GM19452 (cell line): ENCODE data around the gene CREB3L1.
A peak's percentile ranks its signal among the peaks of the same experiment; 100 is the strongest.
"Not testable (repeated sequence)": the region's sequence is repeated elsewhere in the genome, so short reads cannot be mapped to it uniquely, and the experiment has no call there.

Source experiments
- ATAC-seq: cut with Tn5 transposase; IDR thresholded peaks from one replicate; pipeline ENCODE4 v1.9.1; 2021; ENCODE audit not compliant: unreplicated experiment

Gene CREB3L1

GRCh38 chr11:46295312-46296058 lies 18.0 kb downstream of the CREB3L1 start:
- ATAC-seq, result no peak

- no peak for ATAC-seq
Measured at GRCh38 chr11:46296059-46296527, 18.6 kb downstream of the CREB3L1 start.

- no peak for ATAC-seq
Measured at GRCh38 chr11:46296528-46297448, 19.3 kb downstream of the CREB3L1 start.

DNA sequence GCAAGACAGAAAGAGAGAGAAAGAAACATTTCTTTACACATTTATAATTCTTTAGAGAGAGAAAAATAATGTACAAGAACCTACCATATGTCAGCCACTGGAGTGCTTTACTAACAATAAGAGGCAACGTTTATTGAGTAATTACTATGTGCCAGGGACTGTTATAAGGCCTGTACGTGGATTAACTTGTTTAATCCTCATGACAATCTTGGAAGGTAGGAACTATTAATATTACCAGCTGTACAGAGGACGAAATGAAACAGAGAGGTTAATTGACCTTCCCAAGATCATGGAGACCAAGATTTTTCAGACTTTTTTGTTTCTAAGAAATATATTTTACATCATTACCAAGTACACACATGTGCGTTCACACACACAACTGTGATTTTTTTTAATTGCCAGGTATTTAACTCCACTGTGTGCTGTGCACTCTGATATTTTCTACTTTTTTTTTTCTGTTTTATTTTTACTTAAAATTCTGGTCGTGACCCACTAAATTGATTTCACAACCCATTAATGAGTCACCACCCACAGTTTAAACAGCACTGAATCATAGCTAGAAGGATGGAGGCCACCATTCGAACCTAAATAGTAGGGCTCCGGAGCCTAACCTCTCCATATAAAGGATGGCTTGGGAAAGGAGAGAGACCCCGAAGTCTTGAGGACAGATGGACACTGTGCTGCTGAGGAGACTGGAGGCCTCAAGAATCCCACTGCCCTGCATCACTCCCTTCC lies 21.4 kb downstream of the CREB3L1 start:
- ATAC-seq, result no peak

GRCh38 chr11:46299451-46299961 lies 22.0 kb downstream of the CREB3L1 start:
- no peak for ATAC-seq

GRCh38 chr11:46300270-46300669 lies 22.8 kb downstream of the CREB3L1 start:
- no peak for ATAC-seq

- ATAC-seq, result peak; percentile 85
Measured at GRCh38 chr11:46302866-46303265, 25.4 kb downstream of the CREB3L1 start.

DNA sequence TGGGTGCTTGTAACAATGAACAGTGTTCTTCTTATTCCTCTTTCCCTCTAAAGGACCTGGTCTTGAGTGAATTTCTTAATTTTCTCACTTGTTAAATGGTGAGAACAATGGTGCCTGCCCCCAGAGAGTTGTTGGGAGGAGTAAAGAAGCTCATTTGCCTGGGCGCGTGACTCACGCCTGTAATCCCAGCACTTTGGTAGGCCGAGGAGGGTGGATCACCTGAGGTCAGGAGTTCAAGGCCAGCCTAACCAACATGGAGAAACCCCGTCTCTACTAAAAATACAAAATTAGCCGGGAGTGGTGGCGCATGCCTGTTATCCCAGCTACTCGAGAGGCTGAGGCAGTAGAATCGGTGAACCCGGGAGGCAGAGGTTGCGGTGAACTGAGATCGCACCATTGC lies 26.6 kb downstream of the CREB3L1 start:
- not testable (repeated sequence) for ATAC-seq

- ATAC-seq, result no peak
Measured at GRCh38 chr11:46304605-46305179, 27.2 kb downstream of the CREB3L1 start.

DNA sequence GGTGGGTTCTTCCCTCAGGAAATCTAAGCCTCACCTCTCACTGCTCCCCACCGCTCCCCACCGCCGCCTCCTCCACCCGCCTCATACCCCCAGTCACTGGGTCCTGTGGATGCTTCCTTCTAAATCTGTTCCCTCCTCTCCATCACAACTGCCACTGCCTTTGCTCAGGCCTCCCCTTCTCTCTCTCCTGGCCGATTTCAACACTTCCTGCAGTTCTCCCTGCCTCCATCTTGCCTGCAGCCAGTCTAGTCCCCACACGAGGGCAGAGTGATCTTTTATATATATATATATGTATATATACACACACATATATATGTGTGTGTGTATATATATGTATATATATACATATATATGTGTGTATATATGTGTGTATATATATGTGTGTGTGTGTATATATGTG lies 27.8 kb downstream of the CREB3L1 start:
- ATAC-seq, result no peak

DNA sequence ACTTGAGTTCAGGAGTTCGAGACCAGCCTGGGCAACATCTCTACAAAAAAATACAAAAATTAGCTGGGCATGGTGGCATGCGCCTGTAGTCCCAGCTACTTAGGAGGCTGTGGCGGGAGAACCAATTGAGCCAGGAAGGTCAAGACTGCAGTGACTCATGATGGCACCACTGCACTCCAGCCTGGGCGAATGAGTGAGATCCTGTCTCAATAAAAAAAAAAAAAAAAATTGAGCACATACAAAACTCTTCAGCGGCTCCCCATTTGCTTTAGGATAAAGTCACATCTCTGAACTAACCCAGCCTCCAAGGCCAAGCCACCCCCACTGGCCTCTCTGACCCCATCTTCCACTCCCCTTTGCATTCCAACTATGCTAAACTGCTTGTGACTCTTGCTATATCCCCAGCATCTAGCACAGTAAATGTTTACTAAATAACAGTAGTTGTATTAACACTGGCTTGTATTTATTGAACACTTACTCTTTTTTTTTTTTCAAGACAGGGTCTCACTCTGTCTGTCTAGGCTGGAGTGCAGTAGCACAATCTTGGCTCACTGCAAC lies 28.9 kb downstream of the CREB3L1 start:
- ATAC-seq, result no peak

DNA sequence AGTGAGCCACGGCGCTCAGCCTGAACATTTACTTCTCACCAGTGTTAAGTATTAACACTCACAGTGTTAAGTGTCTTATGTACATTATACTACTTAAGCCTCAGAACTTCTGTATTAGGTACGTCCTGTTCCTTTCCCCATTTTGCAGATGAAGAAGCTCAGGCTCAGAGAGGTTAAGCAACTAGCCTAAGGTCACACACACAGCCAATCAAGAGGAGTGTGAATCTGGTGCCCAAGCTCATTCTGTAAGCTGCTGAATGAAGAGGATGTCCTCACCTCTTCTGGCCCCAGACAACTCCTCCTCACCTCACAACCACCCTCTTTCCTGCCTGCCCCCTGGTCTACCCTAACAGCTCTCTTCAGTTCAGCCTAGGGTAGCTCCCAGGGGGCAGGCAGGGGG lies 29.9 kb downstream of the CREB3L1 start:
- no peak for ATAC-seq

- no peak for ATAC-seq
Measured at GRCh38 chr11:46307785-46308341, 30.4 kb downstream of the CREB3L1 start.

DNA sequence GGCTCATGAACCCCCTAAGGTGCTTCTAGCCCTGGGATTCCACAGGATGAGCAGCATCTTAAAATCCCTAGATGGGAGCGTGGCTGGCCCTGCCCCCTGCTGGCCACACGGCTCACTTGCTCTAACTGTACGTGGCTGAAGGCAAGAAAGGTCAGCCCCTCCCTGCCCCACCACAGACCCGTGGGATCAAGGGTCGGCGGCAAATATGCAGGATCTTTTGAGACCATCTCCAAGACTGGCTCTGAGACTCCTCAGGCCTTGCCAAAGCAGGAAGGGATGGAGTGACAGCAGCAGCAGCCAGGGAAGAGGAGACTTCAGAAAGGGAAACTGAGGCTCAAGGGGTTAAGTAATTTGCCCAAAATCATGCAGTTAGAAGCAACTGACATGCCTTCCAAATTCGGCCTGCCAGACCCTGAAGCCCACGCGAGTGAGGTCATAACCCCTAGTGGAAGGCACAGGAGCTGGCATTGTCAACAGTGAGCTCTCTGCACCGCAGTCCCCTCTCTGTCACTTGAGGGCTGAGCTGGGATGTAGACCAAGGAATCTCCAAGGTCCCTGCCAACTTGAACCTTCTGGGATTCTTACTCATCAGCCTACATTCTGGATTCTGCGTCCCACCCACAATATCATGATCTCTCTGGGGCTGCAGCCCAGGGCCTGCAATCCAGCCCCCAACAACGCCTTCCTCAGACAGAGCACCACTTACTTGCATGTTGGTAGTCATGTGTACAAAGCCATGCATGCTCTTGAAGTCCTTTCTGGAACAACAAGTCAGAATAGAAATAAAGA lies 31.4 kb downstream of the CREB3L1 start:
- ATAC-seq, result no peak

- peak; percentile 69 for ATAC-seq
Measured at GRCh38 chr11:46309814-46310259, 32.4 kb downstream of the CREB3L1 start.

DNA sequence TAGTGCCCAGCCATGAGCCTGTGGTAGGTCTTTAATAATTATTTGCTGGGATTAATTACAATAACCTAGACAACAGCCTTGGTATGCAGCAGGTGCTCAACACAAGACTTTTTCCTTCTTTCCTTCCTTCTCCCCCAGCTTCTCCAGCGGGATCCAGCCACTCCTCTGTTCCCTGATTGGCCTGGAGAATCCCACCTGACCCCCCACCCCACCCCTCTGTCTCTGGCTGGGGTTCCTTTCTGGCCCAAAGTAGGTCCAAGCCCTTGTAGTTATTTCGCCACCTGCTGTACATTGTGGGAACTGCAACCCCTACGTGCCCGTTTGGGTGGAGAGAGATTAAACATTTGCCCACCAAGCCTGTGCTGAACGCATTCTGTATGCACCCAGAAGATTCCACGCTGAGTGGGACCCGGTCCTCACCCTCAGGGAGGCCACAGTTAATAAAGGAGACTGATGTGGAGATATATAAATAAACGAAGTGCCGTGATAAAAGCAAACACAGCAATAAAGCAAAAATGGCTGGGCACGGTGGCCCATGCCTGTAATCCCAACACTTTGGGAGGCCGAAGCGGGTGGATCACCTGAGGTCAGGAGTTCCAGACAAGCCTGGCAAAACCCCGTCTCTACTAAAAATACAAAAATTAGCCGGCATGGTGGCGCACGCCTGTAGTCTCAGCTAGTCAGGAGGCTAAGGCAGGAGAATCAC lies 37.7 kb downstream of the CREB3L1 start:
- ATAC-seq, result no peak

DNA sequence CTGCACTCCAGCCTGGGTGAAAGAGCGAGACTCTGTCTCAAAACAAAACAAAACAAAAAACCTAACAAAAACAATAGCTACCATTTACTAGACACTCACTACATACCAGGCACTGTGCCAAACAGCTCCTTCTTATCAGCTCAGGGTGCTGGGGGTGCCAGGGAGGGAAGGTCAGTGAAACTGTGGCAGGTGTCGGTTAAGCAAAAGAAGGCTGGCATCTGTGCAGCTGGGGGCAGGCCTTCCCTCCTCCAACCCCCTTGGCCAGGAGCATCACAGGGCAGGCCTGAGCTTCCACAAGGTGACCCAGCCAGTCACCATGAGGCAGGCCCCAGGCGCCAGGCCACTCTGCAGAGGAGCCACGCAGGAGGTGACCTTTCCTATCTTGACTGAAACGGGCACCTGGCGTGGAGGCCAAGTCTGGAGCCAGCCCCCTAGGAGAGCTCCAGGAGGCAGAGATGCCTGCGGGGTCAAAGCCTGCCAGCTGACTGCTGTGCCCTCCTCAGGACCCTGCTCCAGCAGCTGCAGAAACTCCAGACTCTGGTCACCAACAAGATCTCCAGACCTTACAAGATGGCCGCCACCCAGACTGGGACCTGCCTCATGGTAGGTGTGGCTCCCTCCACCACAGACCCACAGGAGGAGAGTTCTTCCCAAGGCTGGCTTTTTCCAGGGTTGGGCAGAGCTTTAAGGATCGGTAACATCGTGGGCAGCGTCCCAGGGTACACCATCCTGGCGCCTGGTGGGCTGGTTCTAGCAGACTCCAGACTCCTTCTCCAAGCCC lies 38.5 kb downstream of the CREB3L1 start:
- ATAC-seq, result no peak

- no peak for ATAC-seq
Measured at GRCh38 chr11:46319074-46319453, 41.6 kb downstream of the CREB3L1 start.
